Measurements from ENCODE around the gene POU2AF2.

Gene POU2AF2

DNA sequence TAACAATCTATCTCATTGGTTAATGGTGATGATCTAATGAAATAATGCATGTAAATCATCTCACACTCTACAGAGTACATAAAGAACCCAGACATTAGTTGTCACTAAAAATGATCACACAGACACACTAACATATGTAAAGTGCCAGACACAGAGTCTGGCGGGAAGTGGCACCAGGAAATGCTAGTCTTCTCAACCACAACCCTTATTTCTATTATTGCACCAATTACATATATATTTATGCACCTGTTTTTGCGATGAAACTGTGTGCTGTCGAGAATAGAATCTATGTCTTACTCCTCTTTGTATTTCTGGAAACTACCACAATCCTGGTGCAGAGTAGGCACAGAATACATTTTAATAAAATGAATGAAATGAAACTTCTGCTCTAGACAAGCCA lies 26.9 kb downstream of the POU2AF2 start:
- no peak for TF ChIP-seq ZBTB7A (IDR thresholded peaks at IDR 0.05; ENCODE audit: low read depth)
- no peak for TF ChIP-seq RAD21 (IDR thresholded peaks at IDR 0.05; ENCODE audit: low read depth)
- TF ChIP-seq, protein P1, sequence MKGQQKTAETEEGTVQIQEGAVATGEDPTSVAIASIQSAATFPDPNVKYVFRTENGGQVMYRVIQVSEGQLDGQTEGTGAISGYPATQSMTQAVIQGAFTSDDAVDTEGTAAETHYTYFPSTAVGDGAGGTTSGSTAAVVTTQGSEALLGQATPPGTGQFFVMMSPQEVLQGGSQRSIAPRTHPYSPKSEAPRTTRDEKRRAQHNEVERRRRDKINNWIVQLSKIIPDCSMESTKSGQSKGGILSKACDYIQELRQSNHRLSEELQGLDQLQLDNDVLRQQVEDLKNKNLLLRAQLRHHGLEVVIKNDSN (IDR thresholded peaks at IDR 0.05): no peak
- TF ChIP-seq, protein P2, sequence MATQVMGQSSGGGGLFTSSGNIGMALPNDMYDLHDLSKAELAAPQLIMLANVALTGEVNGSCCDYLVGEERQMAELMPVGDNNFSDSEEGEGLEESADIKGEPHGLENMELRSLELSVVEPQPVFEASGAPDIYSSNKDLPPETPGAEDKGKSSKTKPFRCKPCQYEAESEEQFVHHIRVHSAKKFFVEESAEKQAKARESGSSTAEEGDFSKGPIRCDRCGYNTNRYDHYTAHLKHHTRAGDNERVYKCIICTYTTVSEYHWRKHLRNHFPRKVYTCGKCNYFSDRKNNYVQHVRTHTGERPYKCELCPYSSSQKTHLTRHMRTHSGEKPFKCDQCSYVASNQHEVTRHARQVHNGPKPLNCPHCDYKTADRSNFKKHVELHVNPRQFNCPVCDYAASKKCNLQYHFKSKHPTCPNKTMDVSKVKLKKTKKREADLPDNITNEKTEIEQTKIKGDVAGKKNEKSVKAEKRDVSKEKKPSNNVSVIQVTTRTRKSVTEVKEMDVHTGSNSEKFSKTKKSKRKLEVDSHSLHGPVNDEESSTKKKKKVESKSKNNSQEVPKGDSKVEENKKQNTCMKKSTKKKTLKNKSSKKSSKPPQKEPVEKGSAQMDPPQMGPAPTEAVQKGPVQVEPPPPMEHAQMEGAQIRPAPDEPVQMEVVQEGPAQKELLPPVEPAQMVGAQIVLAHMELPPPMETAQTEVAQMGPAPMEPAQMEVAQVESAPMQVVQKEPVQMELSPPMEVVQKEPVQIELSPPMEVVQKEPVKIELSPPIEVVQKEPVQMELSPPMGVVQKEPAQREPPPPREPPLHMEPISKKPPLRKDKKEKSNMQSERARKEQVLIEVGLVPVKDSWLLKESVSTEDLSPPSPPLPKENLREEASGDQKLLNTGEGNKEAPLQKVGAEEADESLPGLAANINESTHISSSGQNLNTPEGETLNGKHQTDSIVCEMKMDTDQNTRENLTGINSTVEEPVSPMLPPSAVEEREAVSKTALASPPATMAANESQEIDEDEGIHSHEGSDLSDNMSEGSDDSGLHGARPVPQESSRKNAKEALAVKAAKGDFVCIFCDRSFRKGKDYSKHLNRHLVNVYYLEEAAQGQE (IDR thresholded peaks at IDR 0.05; ENCODE audit: low read depth): no peak
- no peak for TF ChIP-seq TAF1 (IDR thresholded peaks at IDR 0.05; ENCODE audit: low read depth)
- no peak for TF ChIP-seq TCF12 (IDR thresholded peaks at IDR 0.05; ENCODE audit: low read depth)
- no peak for TF ChIP-seq YY1 (IDR thresholded peaks at IDR 0.05; ENCODE audit: low read depth)
- no peak for TF ChIP-seq NFIC (IDR thresholded peaks at IDR 0.05)
- TF ChIP-seq CEBPB (IDR thresholded peaks at IDR 0.05): no peak
- no peak for TF ChIP-seq TEAD4 (IDR thresholded peaks at IDR 0.05)
- TF ChIP-seq EP300 (IDR thresholded peaks at IDR 0.05; ENCODE audit: borderline replicate concordance): no peak
- TF ChIP-seq FOXM1 (IDR thresholded peaks at IDR 0.05; ENCODE audit: borderline replicate concordance, low read depth): no peak
- TF ChIP-seq CREB1 (IDR thresholded peaks at IDR 0.05; ENCODE audit: low read depth): no peak
- TF ChIP-seq, protein P3, sequence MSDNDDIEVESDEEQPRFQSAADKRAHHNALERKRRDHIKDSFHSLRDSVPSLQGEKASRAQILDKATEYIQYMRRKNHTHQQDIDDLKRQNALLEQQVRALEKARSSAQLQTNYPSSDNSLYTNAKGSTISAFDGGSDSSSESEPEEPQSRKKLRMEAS (IDR thresholded peaks at IDR 0.05): no peak

DNA sequence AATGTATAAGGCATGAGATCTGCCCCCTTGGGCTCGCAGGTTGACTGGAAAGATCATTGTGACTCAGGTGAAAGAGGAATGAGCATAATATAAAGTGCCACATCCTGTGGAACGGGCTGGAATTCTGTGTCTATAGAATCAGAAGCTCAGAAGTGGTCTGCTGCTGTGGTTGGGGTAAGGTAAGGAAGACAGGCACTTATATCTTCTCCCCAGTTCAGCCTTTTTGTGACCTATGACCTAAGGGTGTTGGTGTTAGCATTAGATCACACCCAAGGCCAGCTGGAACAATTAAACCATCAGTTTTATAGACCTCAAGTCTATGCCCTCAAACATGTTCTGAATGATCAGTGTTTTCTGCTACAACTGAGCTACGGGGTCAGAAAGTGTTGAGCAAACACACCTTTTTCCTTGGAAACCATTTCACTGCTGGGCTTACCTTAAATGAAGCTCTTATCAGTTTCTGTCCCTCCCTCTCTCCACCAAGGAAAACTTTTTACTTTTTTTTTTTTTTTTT lies 37.1 kb downstream of the POU2AF2 start:
- TF ChIP-seq TCF12 (IDR thresholded peaks at IDR 0.05; ENCODE audit: low read depth): no peak
- TF ChIP-seq, protein P3 (IDR thresholded peaks at IDR 0.05): no peak
- no peak for TF ChIP-seq ZBTB7A (IDR thresholded peaks at IDR 0.05; ENCODE audit: low read depth)
- TF ChIP-seq, protein P1 (IDR thresholded peaks at IDR 0.05): no peak
- TF ChIP-seq EP300 (IDR thresholded peaks at IDR 0.05; ENCODE audit: borderline replicate concordance): no peak
- no peak for TF ChIP-seq TEAD4 (IDR thresholded peaks at IDR 0.05)
- no peak for TF ChIP-seq TAF1 (IDR thresholded peaks at IDR 0.05; ENCODE audit: low read depth)
- TF ChIP-seq, protein P2 (IDR thresholded peaks at IDR 0.05; ENCODE audit: low read depth): no peak
- no peak for TF ChIP-seq CEBPB (IDR thresholded peaks at IDR 0.05)
- TF ChIP-seq NFIC (IDR thresholded peaks at IDR 0.05): no peak
- TF ChIP-seq RAD21 (IDR thresholded peaks at IDR 0.05; ENCODE audit: low read depth): no peak
- no peak for TF ChIP-seq EGR1 (IDR thresholded peaks at IDR 0.05)
- TF ChIP-seq CREB1 (IDR thresholded peaks at IDR 0.05; ENCODE audit: low read depth): no peak
- TF ChIP-seq YY1 (IDR thresholded peaks at IDR 0.05; ENCODE audit: low read depth): no peak

DNA sequence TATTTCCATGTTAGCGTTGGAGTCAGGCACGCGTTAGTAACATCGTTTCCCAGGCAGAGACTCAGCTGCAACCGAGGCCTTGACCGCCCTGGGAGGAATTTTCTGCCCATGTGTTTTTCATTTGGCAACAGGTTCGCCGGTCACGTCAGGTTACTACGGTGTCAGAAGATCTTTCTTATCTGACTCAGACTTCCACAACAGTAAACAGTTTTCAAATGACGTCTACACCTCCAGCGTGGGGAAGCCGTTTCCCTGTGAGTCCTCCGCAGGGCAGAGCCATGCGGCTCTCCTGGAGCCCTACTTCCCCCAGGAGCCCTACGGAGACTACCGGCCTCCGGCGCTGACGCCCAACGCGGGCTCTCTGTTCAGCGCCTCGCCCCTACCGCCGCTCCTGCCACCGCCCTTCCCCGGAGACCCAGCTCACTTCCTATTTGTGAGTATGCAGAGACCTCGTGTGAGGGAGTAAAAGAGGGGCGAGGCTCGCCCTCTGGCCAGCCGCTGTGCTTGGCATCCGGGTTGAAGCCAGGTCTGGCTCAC lies 38.5 kb downstream of the POU2AF2 start:
- no peak for TF ChIP-seq CREB1 (IDR thresholded peaks at IDR 0.05; ENCODE audit: low read depth)
- TF ChIP-seq TEAD4 (IDR thresholded peaks at IDR 0.05): no peak
- TF ChIP-seq NFIC (IDR thresholded peaks at IDR 0.05): no peak
- no peak for TF ChIP-seq TCF12 (IDR thresholded peaks at IDR 0.05; ENCODE audit: low read depth)
- no peak for TF ChIP-seq YY1 (IDR thresholded peaks at IDR 0.05; ENCODE audit: low read depth)
- TF ChIP-seq EGR1 (IDR thresholded peaks at IDR 0.05): no peak
- TF ChIP-seq, protein P1 (IDR thresholded peaks at IDR 0.05): no peak

DNA sequence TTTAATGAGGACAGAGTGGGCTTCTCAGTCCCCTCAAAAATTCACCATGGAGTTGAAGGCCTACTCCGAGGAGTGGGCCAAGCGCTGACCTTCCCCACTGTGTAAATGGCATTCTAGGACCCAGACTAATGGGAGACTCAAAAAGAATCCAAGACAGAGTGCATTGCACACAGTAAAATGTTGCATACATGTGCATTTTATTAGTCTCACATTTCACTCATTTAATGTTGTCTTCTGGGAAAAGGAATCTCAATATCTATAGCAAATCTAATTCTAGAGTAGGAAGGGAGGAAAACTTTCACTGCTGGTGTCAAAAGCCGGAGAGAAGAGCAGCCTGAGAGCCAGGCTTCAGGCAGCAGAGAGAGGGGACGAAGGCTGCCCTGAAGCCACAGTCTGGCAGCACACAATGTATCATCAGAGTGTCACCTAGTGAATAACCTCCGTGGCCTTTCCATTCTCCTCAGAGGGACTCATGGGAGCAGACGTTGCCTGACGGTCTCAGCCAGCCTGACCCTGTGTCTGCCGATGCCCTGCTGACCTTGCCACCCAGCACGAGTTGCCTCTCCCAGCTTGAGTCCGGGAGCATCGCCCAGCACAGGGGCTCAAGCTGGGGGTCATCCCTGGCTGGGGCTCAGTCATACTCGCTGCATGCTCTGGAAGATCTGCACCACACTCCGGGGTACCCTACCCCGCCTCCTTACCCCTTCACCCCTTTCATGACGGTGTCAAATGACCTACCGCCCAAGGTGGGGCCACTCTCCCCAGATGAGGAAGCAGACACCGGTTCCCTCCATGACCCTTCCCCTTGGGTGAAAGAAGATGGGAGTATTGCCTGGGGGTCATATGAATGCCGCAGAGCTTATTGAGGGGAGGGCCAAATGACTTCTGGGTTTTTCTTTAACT lies 39.9 kb downstream of the POU2AF2 start:
- TF ChIP-seq CEBPB (IDR thresholded peaks at IDR 0.05): no peak
- no peak for TF ChIP-seq TCF12 (IDR thresholded peaks at IDR 0.05; ENCODE audit: low read depth)
- TF ChIP-seq, protein P2 (IDR thresholded peaks at IDR 0.05; ENCODE audit: low read depth): no peak
- TF ChIP-seq TAF1 (IDR thresholded peaks at IDR 0.05; ENCODE audit: low read depth): no peak
- TF ChIP-seq RAD21 (IDR thresholded peaks at IDR 0.05; ENCODE audit: low read depth): no peak
- no peak for TF ChIP-seq EP300 (IDR thresholded peaks at IDR 0.05; ENCODE audit: borderline replicate concordance)
- TF ChIP-seq, protein P3 (IDR thresholded peaks at IDR 0.05): no peak
- no peak for TF ChIP-seq ZBTB7A (IDR thresholded peaks at IDR 0.05; ENCODE audit: low read depth)
- TF ChIP-seq EGR1 (IDR thresholded peaks at IDR 0.05): no peak
- TF ChIP-seq TEAD4 (IDR thresholded peaks at IDR 0.05): no peak
